Neural cell (in vitro differentiated cells): ENCODE data around the gene EIF4A3.

Experiments used
- CTCF ChIP-seq: fragments of 450-650 bp; IDR thresholded peaks from 2 replicates; pipeline ENCODE4 v1.5.1; 2014; ENCODE audit warnings: antibody characterized with exemption, mild to moderate bottlenecking, moderate library complexity; ENCODE audit not compliant: poor library complexity, severe bottlenecking
- EP300 ChIP-seq: fragments of 450-650 bp; conservative IDR thresholded peaks from 2 replicates; pipeline ENCODE4 v1.6.1; 2014; ENCODE audit warnings: antibody characterized with exemption, mild to moderate bottlenecking, moderate library complexity; ENCODE audit not compliant: poor library complexity, severe bottlenecking
- EZH2 ChIP-seq: fragments of 200-600, 300-800 bp; shearing (Covaris generic), sonication (generic); IDR thresholded peaks from 2 replicates; pipeline ENCODE4 v1.6.1; 2014; ENCODE audit warnings: antibody characterized with exemption, low read length, borderline replicate concordance, mild to moderate bottlenecking; ENCODE audit not compliant: insufficient read depth, poor library complexity, severe bottlenecking
- MXI1 ChIP-seq: fragments of 450-650 bp; conservative IDR thresholded peaks from 2 replicates; pipeline ENCODE4 v1.6.1; 2014; ENCODE audit warnings: antibody characterized with exemption, mild to moderate bottlenecking; ENCODE audit not compliant: poor library complexity, severe bottlenecking
- POLR2AphosphoS5 ChIP-seq: IDR thresholded peaks from 2 replicates; pipeline ENCODE4 v1.6.1; 2012
- RAD21 ChIP-seq: fragments of 450-650 bp; conservative IDR thresholded peaks from 2 replicates; pipeline ENCODE4 v1.6.1; 2014; ENCODE audit warnings: antibody characterized with exemption, mild to moderate bottlenecking, moderate library complexity
- REST ChIP-seq: IDR thresholded peaks from 2 replicates; pipeline ENCODE4 v1.6.1; 2012; ENCODE audit warnings: borderline replicate concordance
- SMC3 ChIP-seq: fragments of 450-650 bp; conservative IDR thresholded peaks from 2 replicates; pipeline ENCODE4 v1.6.1; 2014; ENCODE audit warnings: antibody characterized with exemption, mild to moderate bottlenecking, moderate library complexity; ENCODE audit not compliant: poor library complexity
- TAF1 ChIP-seq: IDR thresholded peaks from 2 replicates; pipeline ENCODE4 v1.6.1; 2012; ENCODE audit warnings: low read depth

- TF ChIP-seq CTCF (no peak), REST (no peak), EZH2 (no peak), SMC3 (no peak), RAD21 (no peak), POLR2AphosphoS5 (no peak), EP300 (no peak), TAF1 (no peak), MXI1 (no peak)
Measured at GRCh38 chr17:80153004-80153403, 6.1 kb upstream of the EIF4A3 start.
